Limb (tissue), 2 donors: ENCODE results near the gene CDH12.
"Not testable (repeated sequence)": the region's sequence is repeated elsewhere in the genome, so short reads cannot be mapped to it uniquely, and the experiment has no call there.

Experiments
- DNase-seq, 2 donors: peaks; one replicate each; pipeline ENCODE4 v3.0.0-alpha.2; 2016; ENCODE audit errors: extremely low spot score in 2 of 2

CDH12 gene

DNA sequence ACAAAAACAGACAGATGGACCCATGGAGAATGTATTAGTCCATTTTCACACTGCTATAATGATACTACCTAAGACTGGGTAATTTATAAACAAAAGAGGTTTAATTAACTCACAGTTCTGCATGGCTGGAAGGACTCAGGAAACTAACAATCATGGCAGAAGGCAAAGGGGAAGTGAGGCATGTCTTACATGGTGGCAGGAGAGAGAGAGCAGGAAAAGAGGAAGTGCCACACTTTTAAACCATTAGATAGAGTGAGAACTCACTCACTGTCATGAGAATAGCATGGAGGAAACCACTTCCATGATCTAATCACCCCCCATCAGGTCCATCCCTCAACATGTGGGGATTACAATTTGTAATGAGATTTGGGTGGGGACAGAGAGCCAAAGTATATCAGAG, 808.9 kb downstream of the CDH12 start:
- no peak for DNase-seq

DNA sequence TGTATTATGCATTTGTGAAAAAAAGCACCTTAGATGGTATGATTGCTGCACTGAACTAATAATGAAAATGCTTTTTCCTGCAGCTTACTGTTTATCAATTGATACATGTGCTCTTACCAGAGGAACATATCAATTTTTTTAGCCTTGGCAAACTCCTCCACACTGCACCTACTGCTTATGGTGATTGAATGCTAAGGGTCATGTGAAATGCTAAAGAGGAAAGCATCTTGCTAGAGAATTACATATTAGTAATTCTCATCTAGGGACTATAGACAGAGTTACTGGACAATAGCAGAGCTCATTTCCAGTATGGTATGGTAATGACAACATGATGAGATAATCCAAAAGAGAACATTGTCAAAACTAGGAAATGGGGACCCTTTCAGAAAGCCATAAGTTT, 817.1 kb downstream of the CDH12 start:
- no peak for DNase-seq

DNA sequence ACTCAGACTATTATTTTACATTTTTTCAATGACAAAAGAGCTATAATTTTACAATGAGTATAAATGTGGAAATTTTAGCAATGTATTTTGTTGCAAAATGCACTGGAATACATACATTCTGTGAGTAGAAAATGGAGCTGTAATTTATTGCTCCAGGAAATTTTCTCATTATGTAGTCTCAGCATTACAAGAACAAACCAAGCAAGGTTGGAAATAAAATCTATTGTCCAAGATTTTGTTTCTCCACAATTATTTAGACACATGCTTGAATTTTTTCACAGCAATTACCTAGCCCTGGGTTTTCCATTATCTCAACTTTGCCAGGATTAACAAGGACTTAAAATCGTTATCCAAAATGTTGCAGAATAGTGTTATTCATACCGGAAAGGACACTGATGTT, 820.1 kb downstream of the CDH12 start:
- no peak for DNase-seq

DNA sequence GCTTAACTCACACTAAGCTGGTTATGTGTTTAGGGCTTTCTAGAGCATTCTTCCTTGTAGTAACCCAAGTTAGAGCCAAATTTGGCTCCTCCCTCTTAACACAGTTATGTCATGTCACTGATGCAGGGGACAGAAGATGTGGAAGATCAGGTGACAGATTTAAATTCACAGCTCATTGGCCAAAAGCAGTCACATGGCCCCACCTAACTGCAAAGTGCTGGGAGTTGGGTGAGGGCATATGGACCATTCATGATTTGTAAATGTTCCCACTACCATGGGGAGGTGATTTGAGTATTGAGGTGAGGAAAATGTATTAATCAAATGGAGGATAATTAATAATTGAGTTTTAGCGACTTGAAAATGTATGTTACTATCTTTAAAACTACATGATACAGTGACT, 829.4 kb downstream of the CDH12 start:
- no peak for DNase-seq

DNA sequence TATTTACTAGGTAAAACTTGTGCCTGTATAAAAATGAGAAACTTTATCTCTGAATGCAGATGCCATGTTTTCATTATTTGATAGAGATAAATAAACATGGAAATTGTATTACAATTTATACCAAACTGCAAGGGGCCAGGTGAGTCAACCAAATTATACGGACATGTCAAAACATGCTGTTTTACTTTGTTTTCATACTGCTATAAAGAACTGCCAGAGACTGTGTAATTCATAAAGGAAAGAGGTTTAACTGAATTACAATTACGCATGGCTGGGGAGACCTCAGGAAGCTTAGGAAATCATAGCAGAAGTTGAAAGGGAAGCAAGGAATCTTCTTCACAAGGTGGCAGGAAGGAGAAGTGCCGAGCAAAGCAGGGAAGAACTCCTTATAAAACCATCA, 840.3 kb downstream of the CDH12 start:
- not testable (repeated sequence) for DNase-seq

DNA sequence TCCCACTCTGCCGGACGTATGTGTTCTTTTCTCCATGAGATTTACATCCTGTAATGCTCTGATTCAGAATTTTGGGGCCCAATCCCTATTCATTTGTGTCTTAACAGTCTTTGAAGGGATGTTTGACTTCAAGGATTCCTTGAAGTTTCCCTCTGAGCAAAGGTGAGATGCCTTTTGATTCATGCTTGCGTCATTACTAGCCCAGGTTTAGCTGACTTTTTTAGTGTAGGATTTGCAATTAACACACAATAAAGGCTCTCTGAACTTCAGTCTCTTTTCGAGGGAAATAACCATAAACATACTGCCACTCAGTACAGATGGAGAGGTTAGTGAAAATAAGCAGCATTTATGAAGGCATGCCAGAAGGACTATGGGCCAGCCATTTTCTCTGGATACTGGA, 842.3 kb downstream of the CDH12 start:
- DNase-seq, result not testable (repeated sequence)

DNA sequence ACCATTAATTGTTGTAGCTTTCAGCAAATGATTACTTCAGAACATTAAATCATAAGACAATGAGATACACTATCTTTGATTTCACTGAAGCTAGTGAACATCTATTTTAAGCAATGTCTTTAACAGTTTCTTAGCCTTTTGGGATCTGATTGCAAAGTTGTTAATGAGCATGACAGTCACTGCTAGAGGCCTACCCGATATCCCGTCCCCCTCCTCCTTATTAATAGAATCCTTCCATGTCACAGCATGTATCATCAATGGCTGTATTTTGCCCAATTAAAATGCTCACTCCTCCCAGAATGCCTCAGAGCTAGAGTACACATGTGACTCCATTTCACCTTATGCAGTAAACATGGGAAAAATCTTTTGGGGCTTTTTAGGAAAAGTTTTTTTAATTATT, 852.0 kb downstream of the CDH12 start:
- not testable (repeated sequence) for DNase-seq

DNA sequence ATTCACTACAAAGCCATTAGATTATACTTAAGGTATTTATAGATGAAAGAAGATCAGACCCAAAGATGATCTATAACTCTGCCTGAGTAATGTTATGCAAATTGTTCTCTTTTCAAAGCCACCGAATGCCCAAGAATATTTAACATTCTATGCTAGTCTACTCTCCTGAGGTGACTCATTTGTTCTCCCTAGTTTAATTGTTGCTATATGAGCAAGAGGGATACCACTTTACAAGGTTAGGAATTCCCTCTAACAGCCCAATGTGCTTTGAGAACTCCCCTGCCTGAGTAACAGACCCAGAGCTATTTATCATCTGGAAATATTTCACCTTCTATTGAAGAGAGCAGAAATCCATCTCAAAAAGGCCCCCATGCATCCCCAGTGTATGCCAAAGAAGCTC, 867.3 kb downstream of the CDH12 start:
- DNase-seq, result not testable (repeated sequence)

DNA sequence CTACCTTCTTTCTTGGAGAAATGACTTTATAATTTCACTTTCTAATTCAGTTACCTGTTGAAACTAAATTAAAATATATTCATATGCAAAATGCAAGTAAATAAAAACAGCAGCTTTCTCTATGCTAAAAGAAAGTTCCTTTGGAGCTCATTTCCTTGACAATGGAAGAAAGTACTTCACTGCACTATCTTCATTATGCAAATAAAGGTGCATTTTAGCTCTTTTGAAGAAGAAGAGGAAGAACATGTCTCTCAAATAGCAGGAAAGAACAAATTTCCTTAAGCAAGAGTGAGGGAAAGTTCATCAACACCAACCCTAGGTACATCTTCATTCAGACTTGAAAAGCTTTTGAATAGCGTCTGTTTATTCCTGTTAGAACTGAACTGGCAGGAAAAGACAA, 901.6 kb downstream of the CDH12 start:
- not testable (repeated sequence) for DNase-seq

DNA sequence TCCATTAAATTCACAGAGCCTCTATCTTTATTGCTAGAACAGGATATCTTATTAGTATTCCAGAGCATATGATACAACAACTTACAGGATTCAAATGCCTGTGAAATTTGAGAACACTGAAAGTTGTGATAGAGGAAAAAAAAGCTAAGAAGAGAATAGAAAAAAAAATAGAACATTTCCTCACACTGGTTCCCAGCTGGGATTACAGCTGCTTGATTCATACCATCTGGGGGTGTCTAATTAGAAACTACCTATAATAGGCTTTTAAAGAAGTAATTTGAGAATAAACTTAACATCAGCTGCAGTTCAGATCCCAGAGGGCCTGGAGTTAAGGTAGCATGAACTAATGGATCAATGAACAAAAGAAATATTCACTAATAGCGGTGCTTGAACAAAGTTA, 922.0 kb downstream of the CDH12 start:
- DNase-seq, result peak in 1 of 2 donors; percentile 6

DNA sequence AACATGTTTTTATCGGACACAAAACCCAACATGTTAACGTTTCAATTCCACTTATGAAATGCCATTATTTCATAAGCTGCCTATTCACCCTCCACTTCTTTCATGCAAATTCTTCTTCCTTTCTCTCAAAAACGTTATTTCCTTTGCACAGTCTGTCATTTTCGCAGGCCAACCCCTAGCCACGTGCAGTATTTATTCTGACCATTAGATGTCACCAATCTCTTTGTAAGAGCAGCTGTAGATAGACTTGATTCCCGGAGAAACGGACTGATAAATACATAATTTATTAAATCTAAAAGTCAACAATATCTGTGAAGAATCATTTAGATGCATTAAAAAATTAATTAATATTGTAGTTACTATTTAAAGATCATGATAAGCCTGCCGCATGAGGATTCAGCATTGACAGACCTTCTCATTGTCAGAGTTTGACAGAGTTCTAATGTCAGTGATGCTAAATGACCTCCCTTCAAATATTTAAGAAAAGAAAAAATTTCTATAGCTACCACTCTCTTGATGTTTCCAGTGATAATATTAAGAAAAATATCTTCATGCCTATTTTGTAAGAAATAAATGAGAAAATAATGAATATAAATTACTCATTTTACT, 933.6 kb downstream of the CDH12 start:
- peak in 1 of 2 donors; percentile 53 for DNase-seq

DNA sequence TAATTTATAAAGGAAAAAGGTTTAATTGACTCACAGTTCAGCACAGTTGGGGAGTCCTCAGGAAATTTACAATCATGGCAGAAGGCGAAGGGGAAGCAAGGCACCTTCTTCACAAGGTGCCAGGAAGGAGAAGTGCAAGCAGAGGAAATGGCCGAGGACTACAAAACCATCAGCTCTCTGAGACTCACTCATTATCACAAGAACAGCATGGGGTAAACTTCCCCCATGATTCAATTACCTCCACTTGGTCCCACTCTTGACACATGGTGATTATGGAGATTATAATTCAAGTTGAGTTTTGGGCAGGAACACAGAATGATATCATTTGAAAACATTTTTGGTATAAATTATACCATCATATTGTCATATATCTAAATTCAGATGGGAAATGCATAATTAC, 934.7 kb downstream of the CDH12 start:
- DNase-seq, result no peak

DNA sequence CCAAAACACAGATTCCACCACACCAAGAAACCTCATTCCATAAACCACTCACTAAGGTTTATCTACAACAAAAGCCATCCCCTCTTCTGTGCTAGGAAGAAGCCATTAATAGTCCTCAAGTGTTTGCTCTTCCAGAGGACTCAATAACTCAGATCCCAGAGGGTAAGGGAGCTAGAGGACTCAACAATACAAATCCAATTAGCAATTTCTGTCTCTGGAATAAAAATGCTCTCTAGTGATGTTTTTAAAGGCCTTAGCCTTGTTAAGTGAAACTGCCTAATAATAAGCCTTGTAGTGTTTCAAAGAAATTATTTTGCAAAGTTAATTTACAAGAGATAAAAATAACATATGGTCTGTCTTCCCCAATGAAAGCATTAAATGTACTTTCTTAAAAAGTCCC, 942.4 kb downstream of the CDH12 start:
- DNase-seq, result no peak

DNA sequence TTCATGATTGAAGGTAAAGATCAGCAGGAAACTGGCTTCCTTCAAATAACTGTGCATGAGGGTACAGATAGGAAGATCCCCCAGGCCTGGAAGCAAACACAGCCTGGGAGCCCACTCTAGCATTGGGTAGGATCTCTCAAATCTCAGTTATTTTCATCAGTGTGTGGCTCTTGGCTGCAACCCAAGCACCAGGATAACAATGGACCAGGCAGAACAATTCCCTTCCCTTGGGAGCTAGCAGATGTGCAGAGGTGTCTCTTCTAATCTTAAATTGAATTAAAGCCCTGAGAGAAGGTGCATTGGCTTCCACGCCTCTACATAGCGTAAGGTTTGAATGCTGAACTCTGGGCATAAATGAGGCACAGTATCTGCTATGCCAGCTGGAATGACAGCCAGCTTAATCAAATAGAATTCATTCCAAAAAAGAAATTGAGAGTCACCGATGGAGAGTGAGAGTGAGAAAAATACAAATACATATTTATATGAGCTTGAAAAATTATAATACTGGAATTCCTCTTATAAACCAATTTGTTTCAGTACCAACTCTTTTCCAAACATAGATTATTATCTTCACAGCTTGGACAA, 957.3 kb downstream of the CDH12 start:
- DNase-seq, result no peak

DNA sequence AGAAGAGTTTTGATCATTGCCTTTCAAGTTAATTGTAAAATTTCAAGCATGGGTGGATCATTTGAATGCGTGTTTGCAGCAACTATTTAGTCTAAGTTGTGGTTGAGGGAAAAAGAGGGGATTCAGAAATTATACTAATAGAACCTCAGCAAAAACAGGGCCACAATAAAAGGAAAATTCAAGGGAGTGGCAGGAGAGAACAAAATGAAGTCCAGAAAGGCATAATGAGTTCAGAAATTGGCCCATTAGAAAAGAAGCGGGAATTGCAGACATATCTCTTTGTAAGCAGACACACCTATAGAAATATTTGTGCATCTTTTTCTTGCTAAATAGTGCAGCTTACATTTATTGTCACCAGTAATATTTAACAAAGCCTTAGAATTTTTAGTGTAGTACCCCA, 960.0 kb downstream of the CDH12 start:
- no peak for DNase-seq

DNA sequence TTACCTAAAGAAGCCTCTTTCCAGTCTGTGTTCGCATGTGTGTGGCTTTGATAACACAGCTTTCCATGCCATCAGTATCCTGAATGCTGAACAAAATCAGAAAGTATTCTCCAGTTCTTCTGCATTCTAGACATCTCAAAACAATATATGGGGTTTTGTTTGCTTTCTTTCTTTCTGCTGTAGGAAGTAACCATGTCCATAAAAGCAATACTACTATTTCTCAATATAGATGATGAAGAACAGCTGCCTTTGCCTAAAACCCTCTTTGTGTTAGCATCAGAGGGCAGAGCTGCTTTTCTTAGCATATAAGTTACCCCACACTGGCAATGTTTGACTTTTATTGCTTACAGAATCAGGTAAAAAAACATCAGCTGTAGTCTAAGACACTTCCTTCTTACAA, 963.6 kb downstream of the CDH12 start:
- DNase-seq, result no peak

DNA sequence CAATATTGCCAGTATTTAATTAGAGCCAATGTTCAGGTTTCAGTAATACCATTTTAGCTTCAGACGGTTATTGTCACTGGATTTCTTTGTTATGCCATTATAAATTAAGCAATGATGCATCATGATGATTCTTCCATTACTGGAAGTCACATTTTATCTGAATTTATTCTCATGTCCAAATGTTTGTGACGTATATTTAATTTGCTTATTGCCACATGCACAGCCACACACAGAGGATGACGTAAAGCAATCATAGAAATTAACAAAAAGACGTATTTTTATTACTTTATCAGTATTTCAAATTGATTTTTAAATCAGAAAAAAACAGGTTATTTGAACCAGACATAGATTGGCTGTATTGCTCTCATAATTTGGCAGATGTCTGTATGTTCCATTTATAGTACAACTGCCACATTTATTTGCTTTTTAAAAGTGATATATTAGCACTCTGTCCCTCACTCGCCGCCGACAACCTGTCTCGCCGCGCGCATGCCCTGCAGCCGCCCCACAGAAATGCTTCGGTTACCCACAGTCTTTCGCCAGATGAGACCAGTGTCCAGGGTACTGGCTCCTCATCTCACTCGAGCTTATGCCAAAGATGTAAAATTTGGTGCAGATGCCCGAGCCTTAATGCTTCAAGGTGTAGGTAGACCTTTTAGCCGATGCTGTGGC, 970.9 kb downstream of the CDH12 start:
- no peak for DNase-seq

DNA sequence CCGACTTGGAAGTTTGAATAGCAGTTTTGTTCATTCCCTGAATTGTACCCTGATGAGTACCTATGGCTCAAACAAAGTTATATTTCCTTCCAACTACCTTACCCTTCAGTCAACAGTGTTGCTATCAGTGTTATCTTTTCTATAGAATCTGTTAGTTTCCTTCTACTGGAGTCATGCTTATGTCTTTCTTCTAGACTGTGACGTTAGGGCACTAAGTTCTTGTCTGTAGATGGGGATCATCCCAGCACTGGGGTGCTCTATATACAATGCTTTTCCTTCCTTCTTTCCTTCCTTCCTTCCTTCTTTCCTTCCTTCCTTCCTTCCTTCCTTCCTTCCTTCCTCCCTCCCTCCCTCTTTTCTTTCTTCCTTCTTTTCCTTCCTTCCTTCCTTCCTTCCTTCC, 973.0 kb downstream of the CDH12 start:
- no peak for DNase-seq

DNA sequence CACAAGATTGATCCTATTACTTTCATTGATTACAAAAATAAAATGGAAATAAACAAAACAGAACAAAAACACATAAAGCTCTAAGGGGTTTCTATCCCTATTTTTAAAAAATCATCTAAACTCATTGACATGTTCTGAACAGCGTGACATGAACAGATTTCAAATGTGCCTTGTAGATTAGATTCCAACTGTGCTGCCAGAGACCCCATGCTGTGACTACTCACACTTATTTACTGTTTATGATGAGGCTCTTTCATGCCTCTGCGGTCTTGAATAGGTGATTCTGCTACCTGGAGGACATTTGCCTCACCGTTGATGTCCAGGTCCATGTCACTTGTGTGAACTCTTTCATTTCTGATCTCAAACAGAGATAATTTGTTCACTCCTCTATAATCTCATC, 990.2 kb downstream of the CDH12 start:
- DNase-seq, result no peak

DNA sequence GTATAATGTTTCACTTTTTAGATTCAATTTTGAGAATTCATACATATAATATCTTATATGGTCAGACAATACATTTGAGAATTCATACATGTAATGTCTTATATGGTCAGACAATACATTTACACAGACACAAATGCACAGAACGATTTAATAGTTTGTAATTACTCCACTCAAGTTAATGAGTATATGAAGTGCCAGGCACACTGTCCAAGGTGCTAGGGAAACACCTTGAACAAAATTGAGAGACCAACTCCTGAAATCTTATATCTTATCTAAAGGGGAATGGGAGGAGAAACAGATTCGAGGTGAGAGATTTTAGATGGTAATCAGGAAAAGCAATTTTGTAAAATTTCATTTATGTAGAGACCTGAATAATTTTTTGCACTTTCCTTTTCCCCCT, 994.7 kb downstream of the CDH12 start:
- DNase-seq, result no peak

DNA sequence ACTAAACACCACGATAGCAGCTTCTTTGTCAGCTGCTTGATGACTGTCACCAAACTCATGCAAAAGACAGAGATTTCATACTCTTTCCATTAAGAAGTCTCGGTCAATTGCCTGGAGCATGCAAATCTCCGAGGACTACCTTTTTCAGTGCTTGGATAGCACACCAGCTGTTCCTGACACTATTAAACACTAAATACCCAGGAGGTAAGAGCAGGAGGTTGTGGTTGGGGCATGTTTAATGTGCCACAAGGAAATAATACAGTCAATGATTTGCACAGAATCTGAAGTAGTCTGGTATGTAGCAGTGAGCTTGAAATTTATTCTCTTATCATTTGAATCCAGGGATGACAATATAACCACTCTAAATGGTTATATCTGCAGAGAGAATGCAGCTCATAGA, 996.2 kb downstream of the CDH12 start:
- DNase-seq, result no peak

DNA sequence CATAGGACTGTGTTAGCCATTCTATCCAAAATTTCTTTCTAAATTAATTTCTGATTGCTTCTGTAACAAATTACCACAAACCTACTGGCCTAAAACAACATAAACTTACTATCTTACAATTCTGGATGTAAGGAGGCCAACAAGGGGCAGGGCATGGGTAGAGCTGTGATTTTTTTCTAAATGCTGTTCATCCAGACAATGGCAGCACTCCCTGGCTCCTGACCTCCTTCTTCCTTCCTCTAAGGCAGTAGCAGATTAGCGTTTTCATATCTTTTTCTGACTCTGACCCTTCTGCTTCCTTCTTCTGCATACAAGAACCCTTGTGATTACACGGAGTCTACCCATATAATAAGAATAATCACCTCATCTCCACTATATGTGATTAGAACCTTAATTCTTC, 1005.8 kb downstream of the CDH12 start:
- DNase-seq, result no peak

DNA sequence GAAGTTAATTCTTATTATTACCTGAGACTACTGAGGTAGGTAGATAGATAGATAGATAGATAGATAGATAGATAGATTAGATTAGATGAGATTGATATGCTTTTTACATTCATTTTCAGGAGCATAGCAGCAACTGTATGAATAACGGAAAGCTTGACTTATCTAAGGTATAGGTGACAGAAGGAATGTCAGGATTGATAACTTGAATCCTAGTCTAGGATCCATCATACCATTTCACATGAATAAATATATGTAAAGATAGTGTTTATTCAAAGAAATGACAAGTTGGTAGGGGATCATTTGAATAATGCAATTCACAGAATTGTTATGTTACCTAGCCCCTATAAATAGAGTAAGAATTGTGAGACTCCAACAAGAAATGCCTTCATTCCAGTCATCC, 1008.2 kb downstream of the CDH12 start:
- no peak for DNase-seq
